ENCODE data around the gene ARHGAP1. TPM values are rescaled to one million over a fixed set of nuclear protein-coding genes. Genes with fewer than 3 reads are reported as not detected.

The ARHGAP1 gene
- total and polyA plus RNA-seq, 3 experiments from 2014 or later: 56.8 to 76.1 (median 56.8) TPM

DNA sequence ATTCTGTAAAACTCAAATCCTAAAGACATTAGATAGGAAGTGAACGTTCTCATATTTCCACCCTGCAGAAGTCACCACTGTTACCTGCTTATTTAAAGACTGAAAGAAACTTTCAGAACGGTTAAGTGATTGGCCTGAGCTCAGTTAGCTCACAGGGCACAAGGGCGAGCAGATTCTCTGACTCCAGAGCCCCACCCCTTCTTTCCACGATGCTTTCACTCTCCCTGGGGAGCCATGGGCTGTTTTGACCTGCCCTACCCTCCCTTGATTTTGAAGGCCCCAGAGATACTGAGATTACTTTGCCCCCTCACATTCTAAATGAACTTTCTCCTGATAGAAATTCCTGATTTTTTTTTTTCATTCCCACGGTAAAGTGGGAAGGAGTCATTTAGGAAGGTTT, 33.9 kb downstream of the ARHGAP1 start:
- Mint-ChIP-seq H3K27ac (peak overlapping the region in 3 of 8 donors; percentile 8 to 84 (median 45)), H3K36me3 (peaks cover 15 to 81% (median 28%) of the 10 kb centered on the region in 3 donors), H3K27me3 (no peaks in the 10 kb centered on the region), H3K4me3 (no peak overlapping the region), H3K4me1 (peaks cover 20 to 26% (median 26%) of the 10 kb centered on the region in 3 donors), H3K9me3 (no peaks in the 10 kb centered on the region)
- Histone ChIP-seq H3K4me1 (ENCODE audit: insufficient read depth, low read length) (peaks cover 29% of the 10 kb centered on the region), H3K36me3 (ENCODE audit: insufficient read depth, low read length) (peaks cover 61% of the 10 kb centered on the region), H3K27ac (ENCODE audit: low read depth, low read length) (no peak overlapping the region), H3K27me3 (ENCODE audit: insufficient read depth, low read length, poor library complexity, severe bottlenecking) (no peaks in the 10 kb centered on the region), H3K9me3 (ENCODE audit: low read length) (no peaks in the 10 kb centered on the region), H3K4me3 (ENCODE audit: low read length) (no peak overlapping the region)
- CTCF ChIA-PET: no interaction called here
- POLR2A ChIA-PET: no interaction called here
- DNase-seq: no peak

DNA sequence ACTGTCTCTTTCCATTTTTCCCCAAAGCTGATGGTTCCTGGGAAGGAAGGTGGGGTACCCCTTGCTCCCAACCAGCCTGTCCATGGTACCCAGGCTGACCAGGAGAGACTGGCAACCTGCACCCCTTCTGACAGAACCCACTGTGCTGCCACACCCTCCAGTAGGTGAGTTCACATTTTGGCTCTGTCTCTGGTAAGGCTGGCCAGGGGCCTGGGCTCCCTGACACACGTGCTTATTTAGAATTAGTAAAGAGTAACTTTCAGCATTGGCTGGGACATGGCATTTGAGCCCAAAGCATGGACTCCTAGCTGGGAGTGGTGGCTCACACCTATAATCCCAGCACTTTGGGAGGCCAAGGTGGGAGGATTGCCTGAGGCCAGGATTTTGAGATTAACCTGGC, 35.1 kb downstream of the ARHGAP1 start:
- no peak for DNase-seq
- CTCF ChIA-PET: no interaction called here
- H3K4me3 Mint-ChIP-seq: no peak overlapping the region
- H3K27ac ChIP-seq (ENCODE audit: low read depth, low read length): no peak overlapping the region
- peak overlapping the region in 1 of 8 donors; percentile 29 for H3K27ac Mint-ChIP-seq
- H3K4me3 ChIP-seq (ENCODE audit: low read length): no peak overlapping the region
- H3K36me3 ChIP-seq (ENCODE audit: insufficient read depth, low read length): peaks cover 61% of the 10 kb centered on the region
- no peaks in the 10 kb centered on the region for H3K27me3 ChIP-seq (ENCODE audit: insufficient read depth, low read length, poor library complexity, severe bottlenecking)
- H3K27me3 Mint-ChIP-seq: no peaks in the 10 kb centered on the region
- no peaks in the 10 kb centered on the region for H3K9me3 ChIP-seq (ENCODE audit: low read length)
- H3K36me3 Mint-ChIP-seq: peaks cover 15 to 83% (median 28%) of the 10 kb centered on the region in 3 donors
- peaks cover 17% of the 10 kb centered on the region for H3K4me1 ChIP-seq (ENCODE audit: insufficient read depth, low read length)
- POLR2A ChIA-PET: no interaction called here
- no peaks in the 10 kb centered on the region for H3K9me3 Mint-ChIP-seq
- H3K4me1 Mint-ChIP-seq: peaks cover 10 to 16% (median 15%) of the 10 kb centered on the region in 3 donors

DNA sequence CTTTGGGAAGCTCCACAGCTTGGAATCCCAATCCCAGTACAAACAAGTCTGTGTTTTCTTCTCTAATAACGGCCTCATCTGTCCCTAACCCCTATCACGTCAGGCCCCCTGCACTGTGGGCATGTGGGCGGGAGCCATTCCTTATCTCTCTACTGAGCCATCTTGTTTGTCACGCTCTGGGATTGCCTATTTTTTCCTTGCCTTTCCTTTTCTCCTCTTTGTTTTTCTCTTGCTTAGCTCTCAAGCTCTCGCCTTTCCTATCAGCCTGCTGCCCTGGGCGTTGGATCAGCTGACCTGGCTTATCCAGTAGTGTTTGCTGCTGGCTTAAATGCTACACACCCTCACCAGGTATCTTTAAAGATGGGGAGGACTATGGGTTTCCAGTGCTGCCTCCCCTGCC, 35.8 kb downstream of the ARHGAP1 start:
- H3K9me3 Mint-ChIP-seq: no peaks in the 10 kb centered on the region
- Histone ChIP-seq H3K4me3 (ENCODE audit: low read length) (no peak overlapping the region), H3K27ac (ENCODE audit: low read depth, low read length) (no peak overlapping the region), H3K9me3 (ENCODE audit: low read length) (no peaks in the 10 kb centered on the region), H3K36me3 (ENCODE audit: insufficient read depth, low read length) (peaks cover 62% of the 10 kb centered on the region), H3K27me3 (ENCODE audit: insufficient read depth, low read length, poor library complexity, severe bottlenecking) (no peaks in the 10 kb centered on the region), H3K4me1 (ENCODE audit: insufficient read depth, low read length) (peaks cover 10% of the 10 kb centered on the region)
- peaks cover 5 to 10% (median 9%) of the 10 kb centered on the region in 3 donors for H3K4me1 Mint-ChIP-seq
- peaks cover 18 to 85% (median 30%) of the 10 kb centered on the region in 3 donors for H3K36me3 Mint-ChIP-seq
- H3K27me3 Mint-ChIP-seq: no peaks in the 10 kb centered on the region
- POLR2A ChIA-PET: no interaction called here
- DNase-seq: no peak
- H3K4me3 Mint-ChIP-seq: no peak overlapping the region
- CTCF ChIA-PET: no interaction called here
- H3K27ac Mint-ChIP-seq: peak overlapping the region in 3 of 8 donors; percentile 65 to 79 (median 71)

DNA sequence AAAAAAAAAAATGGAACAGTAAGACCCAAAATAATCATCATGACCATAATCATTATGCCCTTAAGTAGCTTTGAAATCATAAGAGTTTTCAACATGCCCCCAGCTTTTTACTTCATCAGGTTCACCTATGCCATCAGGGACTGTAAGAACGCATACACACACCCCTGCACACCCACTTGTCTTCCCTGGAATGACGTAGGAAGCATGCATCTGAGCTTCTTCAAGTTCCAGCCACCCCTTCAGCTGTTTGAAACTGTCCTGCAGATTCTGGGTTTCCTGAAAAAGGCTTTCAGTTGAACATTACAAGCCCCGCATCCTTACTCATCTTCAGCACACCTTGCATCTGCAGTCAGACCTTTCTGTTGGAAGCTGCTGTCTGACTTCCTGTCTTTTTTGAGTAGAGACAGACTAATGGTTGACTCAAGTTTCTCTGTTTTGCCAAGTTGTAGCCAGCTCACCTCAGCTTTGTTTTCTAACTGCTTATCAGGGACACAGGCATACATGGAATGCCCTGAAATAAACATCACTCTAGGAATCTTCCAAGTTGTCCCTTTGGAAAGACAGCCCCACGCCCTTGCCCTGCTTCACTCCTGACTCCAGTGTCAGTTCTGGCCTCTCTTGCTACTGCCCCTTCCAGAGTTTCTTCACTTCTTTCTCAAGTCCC, 37.0 kb downstream of the ARHGAP1 start:
- H3K27me3 Mint-ChIP-seq: no peaks in the 10 kb centered on the region
- Histone ChIP-seq H3K36me3 (ENCODE audit: insufficient read depth, low read length) (peaks cover 62% of the 10 kb centered on the region), H3K27me3 (ENCODE audit: insufficient read depth, low read length, poor library complexity, severe bottlenecking) (no peaks in the 10 kb centered on the region), H3K9me3 (ENCODE audit: low read length) (no peaks in the 10 kb centered on the region), H3K4me3 (ENCODE audit: low read length) (no peak overlapping the region), H3K27ac (ENCODE audit: low read depth, low read length) (no peak overlapping the region), H3K4me1 (ENCODE audit: insufficient read depth, low read length) (no peaks in the 10 kb centered on the region)
- no peaks in the 10 kb centered on the region for H3K4me1 Mint-ChIP-seq
- H3K27ac Mint-ChIP-seq: peak overlapping the region in 3 of 8 donors; percentile 51 to 81 (median 69)
- no peak overlapping the region for H3K4me3 Mint-ChIP-seq
- ChIA-PET CTCF (interaction anchor here (1.3 kb wide), 1 partner anchor 8 kb away, joined by 3 read pairs; no protein-coding TSS in a partner anchor), POLR2A (no interaction called here)
- no peak for DNase-seq
- peaks cover 13 to 85% (median 30%) of the 10 kb centered on the region in 3 donors for H3K36me3 Mint-ChIP-seq
- no peaks in the 10 kb centered on the region for H3K9me3 Mint-ChIP-seq

GRCh38 chr11:46662366-46662765, 38.1 kb downstream of the ARHGAP1 start:
- Mint-ChIP-seq H3K27ac (peak overlapping the region in 1 of 8 donors; percentile 5), H3K4me1 (no peaks in the 10 kb centered on the region), H3K4me3 (no peak overlapping the region), H3K9me3 (no peaks in the 10 kb centered on the region), H3K36me3 (peaks cover 13 to 87% (median 34%) of the 10 kb centered on the region in 3 donors), H3K27me3 (no peaks in the 10 kb centered on the region)
- H3K27ac ChIP-seq (ENCODE audit: low read depth, low read length): no peak overlapping the region
- no peaks in the 10 kb centered on the region for H3K27me3 ChIP-seq (ENCODE audit: insufficient read depth, low read length, poor library complexity, severe bottlenecking)
- ChIA-PET CTCF (interaction anchor here (0.9 to 1.3 kb wide), 2 partner anchors 9 kb away, joined by 3 to 4 read pairs; no protein-coding TSS in a partner anchor), POLR2A (no interaction called here)
- H3K36me3 ChIP-seq (ENCODE audit: insufficient read depth, low read length): peaks cover 63% of the 10 kb centered on the region
- no peaks in the 10 kb centered on the region for H3K9me3 ChIP-seq (ENCODE audit: low read length)
- no peak for DNase-seq
- no peak overlapping the region for H3K4me3 ChIP-seq (ENCODE audit: low read length)
- no peaks in the 10 kb centered on the region for H3K4me1 ChIP-seq (ENCODE audit: insufficient read depth, low read length)

- Histone ChIP-seq H3K9me3 (ENCODE audit: low read length) (no peaks in the 10 kb centered on the region), H3K36me3 (ENCODE audit: insufficient read depth, low read length) (peaks cover 61% of the 10 kb centered on the region), H3K4me3 (ENCODE audit: low read length) (no peak overlapping the region), H3K4me1 (ENCODE audit: insufficient read depth, low read length) (no peaks in the 10 kb centered on the region), H3K27ac (ENCODE audit: low read depth, low read length) (no peak overlapping the region), H3K27me3 (ENCODE audit: insufficient read depth, low read length, poor library complexity, severe bottlenecking) (no peaks in the 10 kb centered on the region)
- Mint-ChIP-seq H3K27ac (peak overlapping the region in 1 of 8 donors; percentile 32), H3K27me3 (no peaks in the 10 kb centered on the region), H3K9me3 (no peaks in the 10 kb centered on the region), H3K36me3 (peaks cover 15 to 87% (median 37%) of the 10 kb centered on the region in 3 donors), H3K4me3 (no peak overlapping the region), H3K4me1 (no peaks in the 10 kb centered on the region)
- ChIA-PET POLR2A (no interaction called here), CTCF (interaction anchor here (0.9 kb wide), 1 partner anchor 9 kb away, joined by 4 read pairs; no protein-coding TSS in a partner anchor)
- no peak for DNase-seq
These were observed 38.6 kb downstream of the ARHGAP1 start for GRCh38 chr11:46661836-46662235.

DNA sequence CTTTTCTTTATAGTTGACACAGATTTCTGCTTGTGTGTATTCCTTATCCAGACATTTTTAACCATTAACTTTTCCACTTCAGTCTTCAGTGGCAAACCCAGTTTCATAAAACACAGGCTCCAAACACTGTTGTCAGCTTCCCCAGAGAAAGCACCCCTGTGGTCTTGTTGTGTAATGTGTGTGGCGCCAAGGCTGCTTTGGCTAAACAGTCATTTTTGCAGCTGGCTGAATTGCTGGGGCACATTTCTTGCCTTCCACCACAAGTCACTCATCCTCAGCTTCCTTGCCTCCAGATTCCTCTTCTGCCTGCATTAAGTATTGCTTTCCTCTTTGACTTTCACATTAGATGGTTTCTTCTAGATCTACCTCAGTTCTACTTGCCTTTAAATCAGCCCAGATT, 40.5 kb downstream of the ARHGAP1 start:
- CTCF ChIA-PET: interaction anchor here (0.9 to 1.6 kb wide), 2 partner anchors 12 to 35 kb away, joined by 3 read pairs; no protein-coding TSS in a partner anchor

GRCh38 chr11:46658259-46658658, 42.2 kb downstream of the ARHGAP1 start:
- H3K9me3 ChIP-seq (ENCODE audit: low read length): no peaks in the 10 kb centered on the region
- Mint-ChIP-seq H3K27me3 (no peaks in the 10 kb centered on the region), H3K27ac (no peak overlapping the region), H3K9me3 (no peaks in the 10 kb centered on the region), H3K36me3 (peaks cover 11 to 79% (median 30%) of the 10 kb centered on the region in 3 donors), H3K4me3 (no peak overlapping the region), H3K4me1 (no peaks in the 10 kb centered on the region)
- CTCF ChIA-PET: no interaction called here
- no peak overlapping the region for H3K27ac ChIP-seq (ENCODE audit: low read depth, low read length)
- peaks cover 47% of the 10 kb centered on the region for H3K36me3 ChIP-seq (ENCODE audit: insufficient read depth, low read length)
- no peaks in the 10 kb centered on the region for H3K27me3 ChIP-seq (ENCODE audit: insufficient read depth, low read length, poor library complexity, severe bottlenecking)
- no peak for DNase-seq
- POLR2A ChIA-PET: no interaction called here
- no peak overlapping the region for H3K4me3 ChIP-seq (ENCODE audit: low read length)
- no peaks in the 10 kb centered on the region for H3K4me1 ChIP-seq (ENCODE audit: insufficient read depth, low read length)

More for the DNA sequence above, 40.5 kb downstream of the ARHGAP1 start:
- Mint-ChIP-seq H3K9me3 (no peaks in the 10 kb centered on the region), H3K36me3 (peaks cover 18 to 84% (median 38%) of the 10 kb centered on the region in 3 donors), H3K4me1 (no peaks in the 10 kb centered on the region), H3K27ac (peak overlapping the region in 2 of 8 donors; percentile 21 to 53), H3K4me3 (no peak overlapping the region), H3K27me3 (no peaks in the 10 kb centered on the region)
- H3K4me1 ChIP-seq (ENCODE audit: insufficient read depth, low read length): no peaks in the 10 kb centered on the region
- H3K4me3 ChIP-seq (ENCODE audit: low read length): no peak overlapping the region
- no peak overlapping the region for H3K27ac ChIP-seq (ENCODE audit: low read depth, low read length)
- no peaks in the 10 kb centered on the region for H3K27me3 ChIP-seq (ENCODE audit: insufficient read depth, low read length, poor library complexity, severe bottlenecking)
- H3K36me3 ChIP-seq (ENCODE audit: insufficient read depth, low read length): peaks cover 55% of the 10 kb centered on the region
- DNase-seq: no peak
- POLR2A ChIA-PET: no interaction called here
- H3K9me3 ChIP-seq (ENCODE audit: low read length): no peaks in the 10 kb centered on the region

Data from CD8-positive, alpha-beta memory T cell (primary cell).